GM18870 (cell line): ENCODE measurements around the gene SHC2.
"Not testable (repeated sequence)": the region's sequence is repeated elsewhere in the genome, so short reads cannot be mapped to it uniquely, and the experiment has no call there.

Experiments used
- ATAC-seq: cut with Tn5 transposase; IDR thresholded peaks from one replicate; pipeline ENCODE4 v1.9.1; 2021; ENCODE audit warnings: moderate library complexity; ENCODE audit not compliant: unreplicated experiment

SHC2 gene

DNA sequence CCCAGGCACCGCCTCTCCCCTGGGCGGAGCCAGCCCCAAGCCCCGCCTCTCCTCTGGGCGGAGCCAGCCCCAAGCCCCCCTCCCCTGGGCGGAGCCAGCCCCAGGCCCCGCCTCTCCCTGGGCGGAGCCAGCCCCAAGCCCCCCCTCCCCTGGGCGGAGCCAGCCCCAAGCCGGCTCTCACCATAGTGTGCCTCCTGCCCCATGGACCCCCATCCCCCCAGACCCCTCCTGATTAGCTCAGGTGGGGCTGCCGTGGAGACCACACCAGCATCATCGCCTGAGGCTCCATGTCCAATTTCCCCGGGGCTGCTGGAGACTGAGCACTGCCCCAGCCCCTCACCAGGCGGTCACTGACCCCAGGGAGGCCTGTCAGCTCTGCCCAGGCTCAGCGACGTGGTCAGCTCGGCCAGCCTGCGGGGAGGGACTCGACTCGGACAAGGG lies 31.3 kb upstream of the SHC2 start:
- no peak for ATAC-seq

DNA sequence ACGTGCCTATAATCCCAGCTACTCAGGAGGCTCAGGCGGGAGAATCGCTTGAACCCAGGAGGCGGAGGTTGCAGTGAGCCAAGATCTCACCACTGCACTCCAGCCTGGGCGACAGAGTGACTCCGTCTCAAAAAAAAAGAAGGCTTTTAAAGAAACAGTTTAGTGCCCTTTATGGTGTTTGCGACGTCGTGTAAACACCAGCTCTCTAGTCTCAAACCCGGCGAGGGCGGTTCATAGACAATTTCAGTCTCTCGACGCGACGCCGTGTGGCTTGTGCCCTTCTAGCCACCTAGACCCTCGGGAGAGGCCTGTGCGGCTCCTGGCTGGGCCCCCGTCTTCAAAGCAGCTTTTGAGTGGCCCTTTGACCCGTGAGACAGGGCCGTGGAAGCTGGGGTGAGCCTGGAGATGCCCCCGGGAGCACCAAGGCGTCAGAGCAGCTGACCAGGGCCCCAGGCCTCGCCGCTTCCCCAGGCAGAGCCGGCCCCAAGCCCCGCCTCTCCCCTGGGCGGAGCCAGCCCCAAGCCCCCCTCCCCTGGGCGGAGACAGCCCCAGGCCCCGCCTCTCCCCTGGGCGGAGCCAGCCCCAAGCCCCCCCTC lies 30.4 kb upstream of the SHC2 start:
- no peak for ATAC-seq

DNA sequence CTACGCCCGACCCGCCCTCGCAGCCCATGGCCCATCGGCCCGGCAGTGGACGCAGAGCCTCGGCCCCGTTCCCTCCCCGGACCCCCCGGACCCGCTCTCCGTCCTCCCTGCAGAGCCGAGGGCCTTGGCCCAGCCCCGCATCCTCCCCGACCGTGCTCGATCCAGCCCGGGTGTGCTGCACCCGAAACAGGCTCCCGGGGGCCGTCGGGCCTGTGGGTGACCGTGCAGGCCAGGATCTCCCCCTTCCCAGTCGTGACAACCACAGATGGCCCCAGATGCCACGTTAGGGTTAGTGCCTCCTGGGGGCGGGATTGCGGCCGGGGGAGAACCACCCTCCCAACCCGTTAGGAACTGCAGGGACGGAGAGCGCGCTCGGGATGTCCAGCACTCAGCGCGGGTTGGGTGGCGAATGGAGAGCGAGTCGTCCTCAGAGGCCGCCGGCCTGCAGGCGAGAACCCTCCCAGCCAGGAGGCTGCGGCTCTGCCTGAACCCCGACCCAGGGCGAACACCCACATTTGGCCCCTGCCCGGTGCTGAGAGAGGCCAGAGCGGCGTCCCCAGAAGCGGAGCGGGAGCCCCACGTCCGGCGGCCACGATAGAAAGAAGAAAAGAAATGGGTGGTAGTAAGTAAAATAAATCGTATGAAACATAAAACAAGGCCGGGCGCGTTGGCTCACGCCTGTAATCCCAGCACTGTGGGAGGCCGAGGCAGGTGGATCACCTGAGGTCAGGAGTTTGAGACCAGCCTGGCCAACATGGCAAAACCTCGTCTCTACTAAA lies 28.8 kb upstream of the SHC2 start:
- ATAC-seq: no peak

DNA sequence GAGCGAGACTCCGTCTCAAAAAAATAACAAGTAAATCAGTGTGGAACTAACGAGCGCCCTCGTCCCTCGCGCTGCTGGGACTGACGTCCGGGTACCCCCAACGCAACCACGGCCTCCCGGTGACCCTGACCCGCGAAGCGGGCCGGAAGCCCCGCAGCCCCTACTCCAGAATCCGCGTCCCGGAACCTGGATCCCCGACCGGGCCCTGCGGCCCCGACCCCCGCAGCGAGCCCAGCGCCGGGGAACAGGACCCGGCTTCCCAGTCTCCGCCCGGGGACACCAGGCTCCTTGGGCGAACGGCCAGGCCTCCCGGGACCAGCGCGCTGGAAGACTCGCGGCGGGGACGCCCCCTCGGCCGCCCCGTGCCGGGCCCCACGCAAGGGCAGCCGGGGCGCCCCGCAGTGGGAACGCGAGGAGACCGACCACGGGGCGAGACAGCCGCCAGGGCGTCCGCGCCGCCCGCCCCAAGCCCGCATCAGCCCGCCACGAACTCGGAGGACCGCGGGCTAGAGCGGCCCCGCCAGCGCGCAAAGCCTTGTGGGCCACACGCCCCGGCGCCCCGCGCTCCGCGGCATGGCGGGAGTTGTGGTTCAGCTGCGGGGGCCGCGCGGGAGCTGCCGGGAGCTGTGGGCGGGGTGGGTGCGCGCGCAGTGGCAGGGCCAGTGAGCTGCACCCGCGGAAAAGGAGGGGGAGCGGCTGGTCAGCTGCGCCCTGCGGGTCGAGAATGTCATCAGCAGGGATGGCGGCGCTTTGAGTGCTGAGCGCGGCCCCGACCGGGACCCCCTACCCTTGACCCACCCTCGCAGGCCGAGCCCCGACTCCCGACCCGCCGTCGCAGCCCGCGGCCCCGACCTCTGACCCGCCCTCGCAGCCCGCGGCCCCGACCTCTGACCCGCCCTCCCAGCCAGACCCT lies 27.9 kb upstream of the SHC2 start:
- no peak for ATAC-seq

DNA sequence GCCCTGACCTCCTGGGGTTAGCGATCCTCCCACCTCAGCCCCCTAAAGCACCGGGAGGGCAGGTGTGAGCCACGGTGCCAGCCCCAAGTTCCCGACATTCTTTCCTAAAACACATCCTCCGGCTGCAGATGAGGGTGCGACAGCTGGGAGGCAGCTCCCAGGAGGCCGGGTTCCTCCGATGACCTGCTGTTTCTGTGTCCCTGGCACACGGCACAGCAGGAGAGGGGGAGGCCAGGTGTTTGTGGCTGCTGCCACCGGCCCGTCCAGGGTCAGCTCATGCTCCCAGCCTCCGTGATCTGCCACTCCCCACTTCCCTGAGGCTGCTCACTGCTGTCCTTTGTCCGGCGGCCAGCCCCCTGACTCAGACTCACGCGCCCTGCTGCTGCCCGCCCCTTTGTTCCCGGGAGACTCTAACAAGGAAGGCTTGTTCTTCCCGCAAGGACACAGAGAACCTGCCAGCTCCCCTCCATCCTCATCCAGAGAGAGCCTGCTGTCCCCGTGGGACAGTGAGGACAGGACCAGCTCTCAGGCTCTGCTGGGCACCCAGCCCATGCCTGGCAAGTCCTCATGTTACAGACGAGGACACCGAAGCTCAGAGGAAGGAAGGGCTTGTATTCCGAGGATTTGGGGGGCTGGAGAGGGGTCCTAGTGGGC lies 24.9 kb upstream of the SHC2 start:
- no peak for ATAC-seq

DNA sequence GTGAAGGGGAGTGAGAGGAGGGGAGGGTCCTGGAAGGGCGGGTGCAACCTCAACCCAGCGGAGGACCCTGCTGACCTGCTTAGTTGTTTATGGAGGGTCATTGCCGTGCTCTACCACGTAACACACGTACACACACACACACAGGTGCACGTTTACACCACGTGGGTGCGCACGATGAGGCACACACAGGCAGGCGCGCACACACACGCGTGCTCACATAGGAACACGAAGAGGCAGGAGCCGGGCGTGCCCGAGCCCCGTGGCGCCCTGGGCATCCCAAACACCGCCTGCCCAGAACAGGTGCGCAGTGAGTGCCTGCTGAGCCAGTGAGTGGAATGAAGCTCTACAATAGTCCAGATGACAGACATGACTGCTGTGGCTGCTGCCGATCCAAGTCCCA lies 24.2 kb upstream of the SHC2 start:
- no peak for ATAC-seq

DNA sequence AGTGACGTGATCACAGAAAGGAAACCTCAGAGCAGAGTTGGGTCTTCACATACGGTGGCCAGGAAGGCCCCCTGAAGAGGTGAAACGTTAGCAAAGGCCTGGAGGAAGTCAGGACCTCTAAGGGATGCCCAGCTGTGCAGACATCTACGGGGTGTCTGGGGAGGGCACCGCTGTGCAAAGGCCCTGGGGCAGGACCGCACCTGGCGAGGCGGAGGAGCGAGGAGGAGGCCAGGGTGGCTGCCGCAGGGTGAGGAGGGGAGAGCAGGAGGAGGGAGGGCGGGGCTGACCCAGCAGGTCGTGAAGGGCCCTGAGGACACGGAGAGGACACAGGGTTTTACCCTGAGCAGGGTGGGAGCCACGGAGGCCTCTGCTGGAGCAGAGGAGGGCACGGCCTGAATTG lies 23.7 kb upstream of the SHC2 start:
- no peak for ATAC-seq

DNA sequence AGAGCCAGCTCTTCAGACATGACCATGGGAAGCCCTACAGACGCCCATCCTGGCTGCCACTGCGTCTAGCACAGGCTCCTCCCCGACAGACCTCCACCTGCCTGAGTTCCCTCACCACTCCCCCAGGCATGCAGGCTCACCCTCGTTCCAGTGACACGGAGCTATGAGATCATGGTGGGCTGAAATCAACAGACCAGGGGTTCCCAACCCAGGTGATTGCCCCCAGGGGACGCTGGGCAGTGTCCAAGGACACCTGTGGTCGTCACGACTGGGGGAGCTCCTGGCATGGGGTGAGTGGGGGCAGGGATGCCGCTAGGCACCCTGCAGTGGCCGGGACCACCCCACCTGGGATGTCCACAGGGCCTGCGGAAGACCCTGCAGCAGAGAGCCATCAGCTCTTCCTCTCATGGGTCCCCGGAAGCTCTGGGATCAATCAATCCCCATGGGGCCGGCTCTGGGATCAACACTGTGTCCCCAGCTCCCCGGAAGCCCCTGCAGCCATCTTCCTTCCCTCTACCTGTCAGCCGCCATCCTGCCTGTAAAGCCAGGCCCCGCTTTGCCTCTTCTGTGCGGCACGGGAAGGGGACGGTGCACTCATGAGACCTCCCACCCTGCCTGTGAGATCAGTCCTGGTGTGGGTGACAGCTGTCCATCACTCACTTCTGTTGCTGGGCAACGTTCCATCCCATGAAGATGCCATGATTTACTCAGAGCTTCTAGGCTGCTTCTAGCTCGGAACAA lies 22.7 kb upstream of the SHC2 start:
- no peak for ATAC-seq

DNA sequence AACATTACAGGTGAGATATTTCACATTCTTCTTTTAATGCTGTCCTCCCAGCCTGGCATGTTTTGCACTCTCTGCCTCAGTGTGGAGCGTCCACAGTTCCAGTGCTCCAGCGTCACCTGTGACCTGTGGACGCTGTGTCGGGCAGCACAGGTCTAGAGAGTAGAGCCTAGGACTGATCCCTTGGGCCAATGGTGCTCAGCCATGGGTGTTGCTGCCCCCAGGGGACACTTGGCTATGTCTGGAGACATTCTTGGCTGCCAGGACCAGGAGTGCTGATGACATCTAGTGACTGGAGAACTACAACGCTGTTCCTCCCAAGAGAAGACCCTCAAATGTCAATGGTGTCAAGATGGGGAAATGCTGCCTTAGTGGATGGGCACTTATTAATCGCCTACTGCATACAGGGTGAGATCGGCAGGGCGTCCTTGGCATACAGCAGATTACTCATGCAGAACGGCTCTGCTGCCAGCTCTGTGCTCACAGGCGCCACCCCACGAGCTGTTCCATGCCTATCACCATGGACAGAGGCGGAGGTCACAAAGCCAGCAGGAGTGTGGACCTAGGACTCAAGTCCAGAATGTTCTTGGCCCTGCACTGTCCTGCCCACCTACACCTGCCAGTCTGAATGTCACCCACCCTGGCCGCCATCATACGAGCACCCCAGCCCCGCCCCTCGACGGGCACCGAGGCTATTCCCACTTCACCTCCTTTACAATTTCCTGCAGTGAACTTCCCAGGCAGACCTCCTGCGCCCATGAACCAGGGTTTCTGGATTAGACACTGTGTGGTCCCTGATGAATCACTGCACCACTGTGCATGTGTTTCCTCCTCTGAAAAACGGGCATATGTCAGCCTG lies 21.6 kb upstream of the SHC2 start:
- no peak for ATAC-seq

DNA sequence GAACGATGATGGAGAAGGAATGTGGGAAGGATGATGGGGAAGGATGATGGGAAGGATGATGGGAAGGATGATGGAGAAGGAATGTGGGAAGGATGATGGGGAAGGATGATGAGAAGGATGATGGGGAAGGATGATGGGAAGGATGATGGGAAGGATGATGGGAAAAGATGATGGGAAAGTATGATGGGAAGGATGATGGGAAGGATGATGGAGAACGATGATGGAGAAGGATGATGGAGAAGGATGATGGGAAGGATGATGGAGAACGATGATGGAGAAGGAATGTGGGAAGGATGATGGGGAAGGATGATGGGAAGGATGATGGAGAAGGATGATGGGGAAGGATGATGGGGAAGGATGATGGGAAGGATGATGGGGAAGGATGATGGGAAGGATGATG lies 20.3 kb upstream of the SHC2 start:
- ATAC-seq: not testable (repeated sequence)

DNA sequence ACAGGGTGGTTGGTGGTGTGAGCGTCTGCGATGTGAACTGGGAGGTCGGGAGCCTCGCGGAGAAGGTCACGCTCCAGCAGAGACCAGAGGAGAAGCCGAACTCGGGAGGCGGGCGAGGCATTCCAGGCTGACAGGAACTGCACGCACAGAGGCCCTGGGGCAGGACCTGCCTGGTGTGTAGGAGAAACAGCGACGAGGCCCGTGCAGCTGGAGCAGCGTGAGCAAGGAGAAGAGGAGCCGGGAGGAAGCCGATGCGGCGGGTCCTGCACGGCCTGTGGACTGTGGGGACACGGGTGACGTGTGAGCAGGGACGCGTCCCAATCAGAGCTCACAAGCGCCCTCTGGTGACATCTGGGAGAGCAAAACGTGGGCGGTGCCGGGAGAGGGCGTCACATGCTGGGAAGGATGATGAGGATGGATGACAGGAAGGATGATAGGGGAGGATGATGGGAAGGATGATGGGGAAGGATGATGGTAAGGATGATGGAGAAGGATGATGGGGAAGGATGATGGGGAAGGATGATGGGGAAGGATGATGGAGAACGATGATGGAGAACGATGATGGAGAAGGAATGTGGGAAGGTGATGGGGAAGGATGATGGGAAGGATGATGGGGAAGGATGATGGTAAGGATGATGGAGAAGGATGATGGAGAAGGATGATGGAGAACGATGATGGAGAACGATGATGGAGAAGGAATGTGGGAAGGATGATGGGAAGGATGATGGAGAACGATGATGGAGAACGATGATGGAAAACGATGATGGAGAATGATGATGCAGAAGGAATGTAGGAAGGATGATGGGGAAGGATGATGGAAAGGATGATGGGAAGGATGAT lies 19.4 kb upstream of the SHC2 start:
- no peak for ATAC-seq

DNA sequence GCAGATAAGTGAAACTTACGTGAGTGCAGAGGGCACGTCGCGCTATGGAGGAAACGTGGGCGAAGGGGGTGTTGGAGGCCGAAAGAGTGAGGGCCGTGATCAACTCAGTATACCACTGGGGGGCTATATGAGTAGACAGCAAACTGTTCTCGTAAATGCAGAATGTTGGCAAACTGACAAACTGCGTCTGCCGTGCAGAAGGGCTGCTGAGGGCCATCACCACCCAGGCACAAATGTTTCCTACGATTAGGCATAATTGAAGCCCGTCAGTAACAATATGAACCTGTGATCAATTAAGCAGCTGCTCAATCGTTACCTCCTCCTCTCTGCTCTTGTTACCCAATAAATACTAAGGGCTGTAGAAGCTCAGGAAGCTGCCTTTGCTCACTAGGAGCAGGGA lies 18.1 kb upstream of the SHC2 start:
- ATAC-seq: no peak

DNA sequence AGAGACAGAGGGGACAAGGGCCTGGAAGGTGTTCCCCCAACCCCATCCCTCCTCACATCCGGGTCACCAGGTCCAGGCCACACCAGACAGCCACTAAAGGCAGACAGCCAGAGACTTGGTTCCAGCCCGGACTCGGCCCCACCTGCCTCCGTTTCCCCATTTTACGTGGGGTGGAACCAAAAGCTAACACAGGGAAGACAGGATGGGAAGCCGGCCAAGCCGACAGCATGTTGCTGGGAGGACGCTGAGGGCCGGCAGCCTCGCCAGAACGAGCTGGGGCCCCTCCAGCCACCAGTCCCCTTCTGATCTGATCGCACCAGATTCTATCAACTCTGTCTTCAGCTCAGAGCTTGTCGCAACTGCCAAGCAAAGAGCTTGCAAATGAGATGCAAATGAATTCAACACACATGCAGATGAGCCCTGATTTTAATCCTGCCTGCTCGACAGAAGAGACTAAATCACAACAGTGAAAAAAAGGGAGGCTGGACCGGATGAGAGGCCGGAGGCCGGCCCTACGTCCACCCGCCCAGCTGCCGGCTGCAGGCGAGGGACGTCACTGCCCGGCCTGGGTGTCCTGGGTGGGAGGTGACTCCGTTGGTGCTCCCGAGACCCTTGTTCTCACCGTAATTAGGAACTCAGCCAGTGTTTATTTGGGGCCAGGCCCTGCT lies 17.5 kb upstream of the SHC2 start:
- no peak for ATAC-seq

DNA sequence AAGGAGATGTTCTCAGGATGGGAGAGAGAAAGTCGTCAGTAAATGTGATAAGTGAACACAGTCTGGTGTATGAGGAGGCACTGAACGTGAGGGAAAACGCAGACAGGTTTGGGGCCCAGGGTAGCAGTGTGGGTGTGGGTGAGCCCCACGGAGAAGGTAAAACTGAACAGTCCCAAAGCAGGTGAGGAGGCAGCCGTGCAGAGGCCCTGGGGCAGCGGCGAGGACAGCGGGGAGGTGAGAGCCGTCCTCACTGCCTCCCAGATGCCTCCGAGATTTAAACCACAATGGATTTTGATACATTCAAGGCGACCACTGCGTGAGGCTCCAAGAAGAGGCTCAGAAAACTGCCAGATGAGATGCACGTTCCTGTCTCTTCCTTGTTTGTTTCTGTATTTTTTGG lies 14.5 kb upstream of the SHC2 start:
- no peak for ATAC-seq

DNA sequence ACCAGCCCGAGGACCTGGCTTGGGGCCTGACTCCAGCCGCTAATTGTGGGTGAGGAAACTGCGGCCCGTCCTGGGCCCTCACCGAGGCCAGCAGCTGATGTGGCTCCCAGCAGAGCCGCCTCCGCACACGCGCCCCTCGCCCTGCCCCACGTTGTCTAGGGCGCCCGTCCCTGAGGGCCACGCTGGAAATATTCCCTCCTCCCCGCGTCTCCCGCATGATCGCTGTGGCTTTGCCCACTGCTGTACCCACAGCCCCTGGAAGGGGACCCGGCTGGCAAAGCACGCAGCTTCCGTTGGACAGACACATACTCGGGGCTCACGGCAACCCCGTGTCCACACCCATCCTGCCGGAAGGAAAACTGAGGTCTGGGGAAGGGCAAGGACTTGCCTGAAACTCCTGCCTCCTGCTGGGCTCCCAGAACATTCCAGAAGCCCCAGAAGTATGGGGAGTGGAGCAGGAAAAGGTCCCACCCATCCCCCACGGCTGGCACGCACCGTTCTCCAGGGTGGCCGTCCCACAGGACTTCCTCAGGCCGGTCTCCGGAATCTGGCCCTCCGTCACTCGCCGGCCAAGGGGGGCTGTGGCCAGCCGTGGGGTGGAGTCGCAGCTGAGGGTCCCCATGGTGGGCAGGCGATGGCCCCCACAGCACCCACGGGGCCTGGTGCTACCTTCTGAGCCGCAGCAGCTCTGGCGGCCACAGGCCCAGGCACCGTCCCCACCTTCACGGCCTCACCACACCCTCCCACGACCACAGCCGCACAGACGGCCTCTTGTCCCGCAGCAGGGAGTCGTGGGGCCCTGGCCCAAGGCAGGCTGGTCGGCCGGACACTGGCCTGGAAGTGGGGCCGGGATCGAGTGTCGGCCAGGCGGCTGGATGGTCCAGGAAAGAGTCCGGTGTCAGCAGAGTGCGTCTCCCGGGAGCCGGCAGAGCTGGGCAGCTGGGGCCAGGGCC lies 13.6 kb upstream of the SHC2 start:
- no peak for ATAC-seq

DNA sequence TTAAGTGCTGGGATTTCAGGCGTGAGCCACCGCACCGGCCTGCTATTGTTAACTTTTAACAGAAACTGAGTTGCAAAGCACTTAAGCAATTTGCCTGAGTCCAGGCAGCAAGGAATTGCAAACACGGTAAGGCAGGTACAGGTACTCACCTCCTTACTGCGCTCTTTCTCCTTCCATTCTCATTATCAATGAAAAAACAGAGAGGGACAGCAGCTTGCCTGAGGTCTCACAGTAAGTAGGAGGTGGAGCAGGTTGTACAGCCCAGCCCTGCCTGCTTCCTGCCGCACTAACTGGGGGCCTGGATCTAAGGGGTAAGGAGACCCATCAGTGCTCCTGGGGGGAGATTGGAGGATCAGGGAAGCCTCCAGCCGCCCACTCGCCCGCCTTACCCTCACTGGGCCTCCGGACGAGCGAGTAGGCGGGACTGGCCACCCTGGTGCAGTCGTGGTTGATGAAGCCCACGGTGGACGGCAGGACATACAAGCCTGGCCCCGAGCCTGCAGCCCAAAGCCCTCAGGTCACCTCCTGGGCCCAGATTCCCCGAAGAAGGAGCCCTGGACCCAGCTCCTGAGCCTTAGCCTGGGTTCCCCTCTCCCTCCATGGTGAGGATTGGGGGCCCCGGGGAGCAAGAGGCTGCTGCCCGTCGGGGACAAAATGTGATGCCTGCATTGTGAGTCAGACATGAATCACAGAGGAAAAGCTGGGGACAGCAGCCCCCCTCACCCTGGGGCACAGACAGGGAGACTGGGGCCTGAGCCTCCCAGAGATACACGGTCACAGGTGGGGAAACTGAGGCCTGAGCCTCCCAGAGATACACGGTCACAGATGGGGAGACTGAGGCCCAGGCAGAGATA lies 11.4 kb upstream of the SHC2 start:
- ATAC-seq: no peak
